22Rv1 (cell line): ENCODE data around the gene GM2A.

Source experiments
- CTCF ChIP-seq: fragments of 450-650 bp; IDR thresholded peaks from 2 replicates; pipeline ENCODE4 v1.5.1; 2017; ENCODE audit warnings: mild to moderate bottlenecking
- ZFX ChIP-seq: fragments of 450-650 bp; IDR thresholded peaks from 2 replicates; pipeline ENCODE4 v1.6.1; 2017; ENCODE audit warnings: antibody characterized with exemption, borderline replicate concordance

- TF ChIP-seq CTCF (peak; percentile 44), ZFX (no peak)
These were observed 31.5 kb downstream of the GM2A start for GRCh38 chr5:151284392-151284967.
